ENCODE data around the gene SNX33.

DNA sequence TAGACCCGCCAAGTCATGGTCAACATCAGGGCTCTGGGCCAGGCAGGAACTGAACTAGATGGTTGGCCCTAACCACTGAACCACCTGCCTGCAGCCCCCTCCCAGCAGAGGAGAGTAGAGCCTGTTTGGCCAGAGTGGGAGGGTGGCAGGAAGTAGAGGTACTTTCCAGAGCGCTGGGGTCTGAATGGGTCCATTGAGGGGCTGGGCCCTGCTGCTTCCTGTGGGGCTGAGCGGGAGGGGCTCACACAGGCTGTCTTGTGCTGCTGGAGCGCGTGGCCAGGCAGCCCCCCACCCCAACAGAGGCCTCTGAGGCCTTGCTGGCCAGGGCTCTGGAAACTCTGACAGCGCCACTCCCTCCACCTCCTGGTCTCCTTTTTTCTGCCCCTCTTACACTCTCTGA, 47.5 kb downstream of the SNX33 start:
- TF ChIP-seq GLIS3 (CRISPR knock-in tag; IDR thresholded peaks at IDR 0.05) (no peak), ZC3H10 (CRISPR knock-in tag; IDR thresholded peaks at IDR 0.05) (no peak), RARB (CRISPR knock-in tag; IDR thresholded peaks at IDR 0.05) (no peak), PPARA (CRISPR knock-in tag; IDR thresholded peaks at IDR 0.05; ENCODE audit: borderline replicate concordance) (no peak)

Measured in SK-N-SH treated with all-trans-retinoic acid at 6 μM for 48 hours (cell line).